HPDE6-E6E7 (cell line): ENCODE data around the gene ACAP2.
"Not testable (repeated sequence)": the region's sequence is repeated elsewhere in the genome, so short reads cannot be mapped to it uniquely, and the experiment has no call there.

ENCODE experiments used
- DNase-seq: peaks from one replicate; pipeline ENCODE4 v3.0.0; 2011; ENCODE audit warnings: missing footprints; ENCODE audit errors: extremely low spot score

ACAP2 gene

GRCh38 chr3:195247086-195247862, 195.5 kb downstream of the ACAP2 start:
- no peak for DNase-seq

GRCh38 chr3:195246581-195246995, 196.2 kb downstream of the ACAP2 start:
- DNase-seq = no peak

- no peak for DNase-seq
Measured at GRCh38 chr3:195245531-195245951, 197.3 kb downstream of the ACAP2 start.

GRCh38 chr3:195241592-195242355, 201.0 kb downstream of the ACAP2 start:
- DNase-seq = no peak

GRCh38 chr3:195240939-195241338, 201.9 kb downstream of the ACAP2 start:
- DNase-seq = no peak

- no peak for DNase-seq
Measured at GRCh38 chr3:195240171-195240701, 202.6 kb downstream of the ACAP2 start.

GRCh38 chr3:195239121-195239520, 203.7 kb downstream of the ACAP2 start:
- DNase-seq = no peak

- no peak for DNase-seq
Measured at GRCh38 chr3:195238586-195239118, 204.2 kb downstream of the ACAP2 start.

GRCh38 chr3:195238081-195238571, 204.7 kb downstream of the ACAP2 start:
- DNase-seq = no peak

- DNase-seq = no peak
Measured at GRCh38 chr3:195236801-195237570, 205.8 kb downstream of the ACAP2 start.

- no peak for DNase-seq
Measured at GRCh38 chr3:195236076-195236798, 206.6 kb downstream of the ACAP2 start.

GRCh38 chr3:195230244-195230643, 212.6 kb downstream of the ACAP2 start:
- DNase-seq = no peak

GRCh38 chr3:195228886-195229285, 213.9 kb downstream of the ACAP2 start:
- DNase-seq = not testable (repeated sequence)

- DNase-seq = no peak
Measured at GRCh38 chr3:195227871-195228270, 214.9 kb downstream of the ACAP2 start.

GRCh38 chr3:195226900-195227447, 215.8 kb downstream of the ACAP2 start:
- DNase-seq = no peak

- no peak for DNase-seq
Measured at GRCh38 chr3:195226445-195226844, 216.4 kb downstream of the ACAP2 start.

GRCh38 chr3:195224980-195225580, 217.7 kb downstream of the ACAP2 start:
- DNase-seq = no peak
